GM18867 (cell line): Measurements from ENCODE around the gene TCEAL3.
"Not testable (repeated sequence)": the region's sequence is repeated elsewhere in the genome, so short reads cannot be mapped to it uniquely, and the experiment has no call there.

Experiments used
- ATAC-seq: cut with Tn5 transposase; IDR thresholded peaks from one replicate; pipeline ENCODE4 v1.9.1; 2021; ENCODE audit warnings: mild to moderate bottlenecking, moderate library complexity; ENCODE audit not compliant: unreplicated experiment

TCEAL3 gene

GRCh38 chrX:103607364-103608305, at the start of gene TCEAL3:
Gene TCEAL3 (plus strand): TSS chrX:103607963. CDS start chrX:103609065, 1,102 bp downstream.
- ATAC-seq = peak; percentile 82

DNA sequence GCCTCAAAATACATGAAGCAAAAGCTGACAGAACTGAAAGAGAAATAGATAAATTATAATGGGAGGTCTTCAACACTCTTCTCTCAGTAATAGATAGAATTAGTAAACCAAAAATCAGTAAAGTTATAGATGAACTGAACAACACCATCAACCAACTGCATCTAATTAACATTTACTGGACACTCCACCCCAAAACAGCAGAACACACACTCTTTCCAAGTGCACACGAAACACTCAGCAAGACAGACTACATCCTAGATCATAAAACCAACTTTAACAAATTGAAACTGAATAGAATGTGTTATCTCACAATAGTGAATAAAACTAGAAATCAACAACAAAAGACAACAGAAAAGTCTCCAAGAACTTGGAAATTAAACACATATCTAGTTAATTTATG, 47.5 kb upstream of the TCEAL3 start:
- ATAC-seq = no peak

- no peak for ATAC-seq
These were observed 45.0 kb upstream of the TCEAL3 start for GRCh38 chrX:103562801-103563200.

DNA sequence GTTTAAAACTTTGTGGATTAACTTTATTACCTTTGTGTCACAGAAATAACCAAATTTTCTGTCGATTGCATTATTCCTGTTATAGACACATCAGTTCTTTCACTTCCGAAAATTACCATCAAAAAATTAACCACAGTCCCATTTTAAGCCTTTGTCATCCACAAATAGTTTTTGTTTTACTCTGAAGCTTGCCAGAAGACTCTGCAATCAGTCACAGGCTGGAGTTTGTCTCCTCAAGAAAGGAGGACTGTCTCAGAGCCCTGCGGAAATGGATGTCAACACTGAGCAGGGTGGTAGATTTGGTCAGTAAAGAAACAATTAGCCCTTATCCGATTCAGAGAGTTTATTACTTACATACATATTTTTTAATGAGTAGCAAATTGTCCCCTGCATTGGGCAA, 42.6 kb upstream of the TCEAL3 start:
- peak; percentile 75 for ATAC-seq

- no peak for ATAC-seq
These were observed 42.0 kb upstream of the TCEAL3 start for GRCh38 chrX:103565752-103566151.

- no peak for ATAC-seq
These were observed 36.6 kb upstream of the TCEAL3 start for GRCh38 chrX:103571121-103571520.

GRCh38 chrX:103571726-103572125, 36.0 kb upstream of the TCEAL3 start:
- no peak for ATAC-seq

GRCh38 chrX:103573202-103573601, 34.6 kb upstream of the TCEAL3 start:
- no peak for ATAC-seq

GRCh38 chrX:103584596-103584995, 23.2 kb upstream of the TCEAL3 start:
- ATAC-seq = no peak

DNA sequence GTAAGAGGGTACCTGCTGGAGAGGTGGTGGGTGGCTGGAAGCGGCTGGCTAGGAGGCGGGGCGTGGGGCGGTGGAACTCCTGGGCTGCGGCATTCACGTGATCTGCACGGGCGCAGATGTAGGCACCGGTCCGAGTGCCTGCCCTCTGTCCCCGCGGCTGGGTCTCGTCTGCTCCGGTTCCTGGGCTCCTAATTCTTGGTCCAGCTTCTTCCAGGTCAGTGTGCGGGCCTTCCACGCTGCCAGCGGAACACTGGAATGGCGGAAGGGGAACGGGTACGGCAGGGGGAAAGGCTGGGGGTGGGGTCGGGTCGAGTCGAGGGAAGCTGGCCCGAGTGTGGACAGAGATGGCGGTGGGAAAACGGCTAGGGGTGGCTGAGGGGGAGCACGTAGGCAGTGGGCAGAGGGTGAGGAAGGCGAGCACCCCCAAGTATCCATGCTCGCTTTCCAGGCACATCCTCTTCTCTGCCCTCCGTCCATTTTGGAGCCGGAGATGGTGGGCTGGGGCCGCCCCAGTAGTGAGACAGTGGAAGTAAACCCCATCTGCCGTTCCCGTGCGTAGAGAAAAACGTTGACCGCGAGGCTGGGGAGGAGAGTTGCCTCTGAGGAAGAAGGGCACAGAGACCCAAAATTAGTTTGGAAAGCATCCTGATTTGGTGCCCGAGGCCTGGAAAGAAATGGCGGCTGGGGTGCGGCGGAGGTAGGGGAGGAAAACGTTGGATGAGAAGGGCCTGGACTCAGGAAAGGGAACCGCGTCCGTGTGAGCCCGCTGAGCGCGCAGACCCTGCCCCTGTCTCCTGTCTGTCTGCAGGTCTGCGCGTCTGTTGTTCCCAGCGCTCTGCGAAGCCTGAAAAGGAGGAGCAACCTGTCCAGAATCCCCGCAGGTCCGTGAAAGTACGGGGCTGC, 22.1 kb upstream of the TCEAL3 start, which contains the start of gene TCEAL4:
TSS of gene TCEAL4 (plus strand) at position 105 of the 903 bp plus-strand sequence. CDS start 1,161 bp downstream, outside the sequence.
- peak; percentile 95 for ATAC-seq

GRCh38 chrX:103586314-103586646, 21.5 kb upstream of the TCEAL3 start:
- ATAC-seq = no peak

DNA sequence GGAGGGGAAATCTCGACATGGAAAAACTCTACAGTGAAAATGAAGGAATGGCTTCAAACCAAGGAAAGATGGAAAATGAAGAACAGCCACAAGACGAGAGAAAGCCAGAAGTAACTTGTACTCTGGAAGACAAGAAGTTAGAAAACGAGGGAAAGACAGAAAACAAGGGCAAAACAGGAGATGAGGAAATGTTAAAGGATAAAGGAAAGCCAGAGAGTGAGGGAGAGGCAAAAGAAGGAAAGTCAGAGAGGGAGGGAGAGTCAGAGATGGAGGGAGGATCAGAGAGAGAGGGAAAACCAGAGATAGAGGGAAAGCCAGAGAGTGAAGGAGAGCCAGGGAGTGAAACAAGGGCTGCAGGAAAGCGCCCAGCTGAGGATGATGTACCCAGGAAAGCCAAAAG, 21.1 kb upstream of the TCEAL3 start:
- no peak for ATAC-seq

- ATAC-seq = not testable (repeated sequence)
These were observed 15.5 kb upstream of the TCEAL3 start for GRCh38 chrX:103592295-103592694.

DNA sequence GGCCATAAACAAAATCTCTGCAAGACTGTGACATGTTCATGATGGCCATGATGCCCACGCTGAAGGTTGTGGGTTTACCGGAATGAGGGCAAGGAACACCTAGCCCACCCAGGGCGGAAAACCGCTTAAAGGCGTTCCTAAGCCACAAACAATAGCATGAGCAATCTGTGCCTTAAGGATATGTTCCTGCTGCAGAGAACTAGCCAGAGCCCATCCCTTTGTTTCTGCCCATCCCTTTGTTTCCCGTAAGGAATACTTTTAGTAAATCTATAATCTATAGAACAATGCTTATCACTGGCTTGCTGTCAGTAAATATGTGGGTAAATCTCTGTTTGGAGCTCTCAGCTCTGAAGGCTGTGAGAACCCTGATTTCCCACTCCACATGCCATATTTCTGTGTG, 12.6 kb upstream of the TCEAL3 start:
- ATAC-seq = not testable (repeated sequence)

DNA sequence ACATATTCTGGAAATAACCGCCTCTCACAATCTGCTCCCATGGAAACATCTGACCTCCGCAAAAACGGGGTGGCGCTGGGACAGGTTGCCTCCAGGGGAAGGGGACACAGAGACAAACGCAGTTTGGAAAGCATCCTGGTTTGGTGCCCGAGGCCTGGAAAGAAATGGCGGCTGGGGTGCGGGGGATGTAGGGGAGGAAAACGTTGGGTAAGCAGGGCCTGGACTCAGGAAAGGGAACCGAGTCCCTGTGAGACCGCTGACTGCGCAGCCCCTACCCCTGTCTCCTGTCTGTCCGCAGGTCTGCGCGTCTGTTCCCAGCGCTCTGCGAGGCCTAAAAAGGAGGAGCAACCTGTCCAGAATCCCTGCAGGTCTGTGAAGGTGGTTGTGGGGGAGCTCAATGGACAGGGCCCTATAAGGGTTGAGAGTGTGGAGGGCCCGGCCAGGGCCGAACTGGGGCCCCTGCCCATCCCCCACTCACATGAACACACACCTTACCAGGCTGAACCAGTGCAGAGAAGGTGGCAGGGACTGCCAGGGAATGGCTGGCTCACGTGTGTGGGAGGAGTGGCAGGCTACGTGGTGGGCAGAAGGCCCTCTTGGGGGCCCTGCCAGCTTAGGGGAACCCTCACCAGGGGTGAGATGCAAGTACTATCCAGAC, 672 bp downstream of the TCEAL3 start:
- ATAC-seq = no peak

- ATAC-seq = no peak
These were observed 2.5 kb downstream of the TCEAL3 start for GRCh38 chrX:103610282-103610681.

- no peak for ATAC-seq
These were observed 5.7 kb downstream of the TCEAL3 start for GRCh38 chrX:103613362-103613890.

- no peak for ATAC-seq
These were observed 7.2 kb downstream of the TCEAL3 start for GRCh38 chrX:103614999-103615398.

DNA sequence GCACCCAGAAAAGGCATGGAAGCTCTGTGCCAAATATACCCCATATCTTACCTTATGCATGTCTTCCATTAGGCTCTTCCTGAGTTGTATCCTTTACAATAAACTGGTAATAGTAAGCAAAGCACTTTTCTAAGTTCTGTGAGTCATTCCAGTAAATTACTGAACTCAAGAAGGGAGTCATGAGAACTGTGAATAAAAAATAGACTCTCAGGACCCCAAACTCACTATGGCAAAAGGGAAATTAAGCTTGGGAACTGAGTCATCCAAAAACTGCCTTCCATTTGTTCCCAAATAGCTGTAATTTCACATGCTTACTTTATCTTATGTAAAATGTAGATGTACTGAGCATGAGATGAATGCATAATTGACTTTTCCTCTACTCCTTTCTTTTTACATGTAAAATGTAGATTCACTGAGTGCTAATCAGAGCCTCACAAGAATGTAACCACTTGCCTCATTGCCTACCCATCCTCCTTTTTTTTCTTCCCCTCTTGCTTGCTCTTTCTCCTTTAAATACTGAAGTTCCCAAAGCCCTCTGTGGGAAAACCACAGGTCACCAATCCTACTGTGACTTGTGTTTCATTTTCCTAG, 8.1 kb downstream of the TCEAL3 start:
- ATAC-seq = no peak

GRCh38 chrX:103616676-103617186, 9.0 kb downstream of the TCEAL3 start:
- no peak for ATAC-seq
